SK-N-SH treated with all-trans-retinoic acid at 6 μM for 48 hours (cell line): ENCODE results near the gene OR10C1.

Source experiments
- ATAC-seq: fragments of 200-7000 bp; cut with Tn5 transposase; 3 replicates; pipeline ENCODE4 v1.9.1; 2020; ENCODE audit warnings: mild to moderate bottlenecking, moderate library complexity
- ARNTL ChIP-seq: fragments of 450-650 bp; formaldehyde crosslinking; IDR thresholded peaks from 2 replicates; pipeline ENCODE4 v1.5.0; 2020; ENCODE audit warnings: low read depth, mild to moderate bottlenecking, moderate library complexity, borderline replicate concordance
- BACH2 ChIP-seq: fragments of 250-450 bp; sonication (Bioruptor Pico); IDR thresholded peaks from 2 replicates; pipeline ENCODE4 v1.9.0; 2021; ENCODE audit warnings: mild to moderate bottlenecking, borderline replicate concordance
- CSDC2 ChIP-seq: fragments of 250-450 bp; sonication (Bioruptor Pico); IDR thresholded peaks from 2 replicates; pipeline ENCODE4 v1.5.0; 2020; ENCODE audit warnings: mild to moderate bottlenecking, moderate library complexity
- ESRRG ChIP-seq: fragments of 250-450 bp; sonication (Bioruptor Pico); IDR thresholded peaks from 2 replicates; pipeline ENCODE4 v1.6.1; 2021; ENCODE audit warnings: mild to moderate bottlenecking
- GLIS3 ChIP-seq: fragments of 250-450 bp; sonication (Bioruptor Pico); IDR thresholded peaks from 2 replicates; pipeline ENCODE4 v1.5.0; 2020; ENCODE audit warnings: mild to moderate bottlenecking, moderate library complexity
- ISL1 ChIP-seq: fragments of 250-450 bp; sonication (Bioruptor Pico); IDR thresholded peaks from 2 replicates; pipeline ENCODE4 v2.1.2; 2022; ENCODE audit warnings: mild to moderate bottlenecking, moderate library complexity
- OSR1 ChIP-seq: fragments of 250-450 bp; sonication (Bioruptor Pico); IDR thresholded peaks from 2 replicates; pipeline ENCODE4 v1.8.0; 2022; ENCODE audit warnings: moderate library complexity, mild to moderate bottlenecking, inconsistent platforms
- PPARA ChIP-seq: fragments of 250-450 bp; sonication (Bioruptor Pico); IDR thresholded peaks from 2 replicates; pipeline ENCODE4 v1.5.0; 2020; ENCODE audit warnings: mild to moderate bottlenecking, borderline replicate concordance
- RARB ChIP-seq: fragments of 250-450 bp; sonication (Bioruptor Pico); IDR thresholded peaks from 2 replicates; pipeline ENCODE4 v1.8.0; 2021; ENCODE audit warnings: mild to moderate bottlenecking, moderate library complexity
- SNAI2 ChIP-seq: fragments of 250-450 bp; sonication (Bioruptor Pico); IDR thresholded peaks from 2 replicates; pipeline ENCODE4 v1.5.0; 2020; ENCODE audit warnings: mild to moderate bottlenecking, moderate library complexity
- TCF4 ChIP-seq: fragments of 250-450 bp; sonication (Bioruptor Pico); IDR thresholded peaks from 2 replicates; pipeline ENCODE4 v1.8.0; 2021; ENCODE audit warnings: mild to moderate bottlenecking, moderate library complexity, borderline replicate concordance
- TOX ChIP-seq: fragments of 250-450 bp; sonication (Bioruptor Pico); IDR thresholded peaks from 2 replicates; pipeline ENCODE4 v1.8.0; 2021; ENCODE audit warnings: mild to moderate bottlenecking, moderate library complexity, borderline replicate concordance
- ZC3H10 ChIP-seq: fragments of 250-450 bp; sonication (Bioruptor Pico); IDR thresholded peaks from 2 replicates; pipeline ENCODE4 v1.5.1; 2021; ENCODE audit warnings: mild to moderate bottlenecking, moderate library complexity
- ZFP3 ChIP-seq: fragments of 250-450 bp; sonication (Bioruptor Pico); IDR thresholded peaks from 2 replicates; pipeline ENCODE4 v1.5.0; 2020; ENCODE audit warnings: mild to moderate bottlenecking, moderate library complexity
- ZNF565 ChIP-seq: fragments of 450-650 bp; formaldehyde crosslinking; conservative IDR thresholded peaks from 2 replicates; pipeline ENCODE4 v1.5.0; 2020; ENCODE audit warnings: low read depth, mild to moderate bottlenecking, moderate library complexity
- ZNF70 ChIP-seq: fragments of 450-650 bp; formaldehyde crosslinking; IDR thresholded peaks from 2 replicates; pipeline ENCODE4 v1.5.0; 2020; ENCODE audit warnings: mild to moderate bottlenecking, moderate library complexity
- ZNF8 ChIP-seq: fragments of 450-650 bp; formaldehyde crosslinking; IDR thresholded peaks from 2 replicates; pipeline ENCODE4 v1.5.0; 2020; ENCODE audit warnings: mild to moderate bottlenecking, moderate library complexity
- TF ChIP-seq, protein P1 (sequence below): fragments of 250-450 bp; sonication (Bioruptor Pico); IDR thresholded peaks from 2 replicates; pipeline ENCODE4 v1.5.1; 2021; ENCODE audit warnings: mild to moderate bottlenecking, moderate library complexity
- TF ChIP-seq, protein P2 (sequence below): fragments of 250-450 bp; sonication (Bioruptor Pico); IDR thresholded peaks from 2 replicates; pipeline ENCODE4 v1.8.0; 2021; ENCODE audit warnings: low read depth, mild to moderate bottlenecking, moderate library complexity, borderline replicate concordance
- TF ChIP-seq, protein P3 (sequence below): fragments of 250-450 bp; sonication (Bioruptor Pico); IDR thresholded peaks from 2 replicates; pipeline ENCODE4 v1.8.0; 2020; ENCODE audit warnings: mild to moderate bottlenecking, moderate library complexity, borderline replicate concordance
- TF ChIP-seq, protein P4 (sequence below): fragments of 250-450 bp; sonication (Bioruptor Pico); IDR thresholded peaks from 2 replicates; pipeline ENCODE4 v1.5.1; 2020; ENCODE audit warnings: low read depth, mild to moderate bottlenecking, moderate library complexity
- TF ChIP-seq, protein P5 (sequence below): fragments of 250-450 bp; sonication (Bioruptor Pico); IDR thresholded peaks from 2 replicates; pipeline ENCODE4 v1.5.0; 2020; ENCODE audit warnings: mild to moderate bottlenecking, moderate library complexity

OR10C1 gene

DNA sequence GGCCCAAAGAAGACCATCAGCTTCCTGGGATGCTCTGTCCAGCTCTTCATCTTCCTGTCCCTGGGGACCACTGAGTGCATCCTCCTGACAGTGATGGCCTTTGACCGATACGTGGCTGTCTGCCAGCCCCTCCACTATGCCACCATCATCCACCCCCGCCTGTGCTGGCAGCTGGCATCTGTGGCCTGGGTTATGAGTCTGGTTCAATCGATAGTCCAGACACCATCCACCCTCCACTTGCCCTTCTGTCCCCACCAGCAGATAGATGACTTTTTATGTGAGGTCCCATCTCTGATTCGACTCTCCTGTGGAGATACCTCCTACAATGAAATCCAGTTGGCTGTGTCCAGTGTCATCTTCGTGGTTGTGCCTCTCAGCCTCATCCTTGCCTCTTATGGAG, 22.9 kb downstream of the OR10C1 start:
- no peak for TF ChIP-seq ZNF70
- TF ChIP-seq ISL1 (CRISPR knock-in tag) = no peak
- no peak for TF ChIP-seq PPARA (CRISPR knock-in tag)
- no peak for TF ChIP-seq TOX
- TF ChIP-seq, protein P1, sequence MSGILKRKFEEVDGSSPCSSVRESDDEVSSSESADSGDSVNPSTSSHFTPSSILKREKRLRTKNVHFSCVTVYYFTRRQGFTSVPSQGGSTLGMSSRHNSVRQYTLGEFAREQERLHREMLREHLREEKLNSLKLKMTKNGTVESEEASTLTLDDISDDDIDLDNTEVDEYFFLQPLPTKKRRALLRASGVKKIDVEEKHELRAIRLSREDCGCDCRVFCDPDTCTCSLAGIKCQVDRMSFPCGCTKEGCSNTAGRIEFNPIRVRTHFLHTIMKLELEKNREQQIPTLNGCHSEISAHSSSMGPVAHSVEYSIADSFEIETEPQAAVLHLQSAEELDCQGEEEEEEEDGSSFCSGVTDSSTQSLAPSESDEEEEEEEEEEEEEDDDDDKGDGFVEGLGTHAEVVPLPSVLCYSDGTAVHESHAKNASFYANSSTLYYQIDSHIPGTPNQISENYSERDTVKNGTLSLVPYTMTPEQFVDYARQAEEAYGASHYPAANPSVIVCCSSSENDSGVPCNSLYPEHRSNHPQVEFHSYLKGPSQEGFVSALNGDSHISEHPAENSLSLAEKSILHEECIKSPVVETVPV (CRISPR knock-in tag) = no peak
- no peak for TF ChIP-seq RARB (CRISPR knock-in tag)
- no peak for TF ChIP-seq BACH2 (CRISPR knock-in tag)
- TF ChIP-seq CSDC2 (CRISPR knock-in tag) = no peak
- TF ChIP-seq SNAI2 = no peak
- no peak for TF ChIP-seq ZFP3
- TF ChIP-seq, protein P2, sequence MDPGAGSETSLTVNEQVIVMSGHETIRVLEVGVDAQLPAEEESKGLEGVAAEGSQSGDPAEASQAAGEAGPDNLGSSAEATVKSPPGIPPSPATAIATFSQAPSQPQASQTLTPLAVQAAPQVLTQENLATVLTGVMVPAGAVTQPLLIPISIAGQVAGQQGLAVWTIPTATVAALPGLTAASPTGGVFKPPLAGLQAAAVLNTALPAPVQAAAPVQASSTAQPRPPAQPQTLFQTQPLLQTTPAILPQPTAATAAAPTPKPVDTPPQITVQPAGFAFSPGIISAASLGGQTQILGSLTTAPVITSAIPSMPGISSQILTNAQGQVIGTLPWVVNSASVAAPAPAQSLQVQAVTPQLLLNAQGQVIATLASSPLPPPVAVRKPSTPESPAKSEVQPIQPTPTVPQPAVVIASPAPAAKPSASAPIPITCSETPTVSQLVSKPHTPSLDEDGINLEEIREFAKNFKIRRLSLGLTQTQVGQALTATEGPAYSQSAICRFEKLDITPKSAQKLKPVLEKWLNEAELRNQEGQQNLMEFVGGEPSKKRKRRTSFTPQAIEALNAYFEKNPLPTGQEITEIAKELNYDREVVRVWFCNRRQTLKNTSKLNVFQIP = no peak
- no peak for TF ChIP-seq ESRRG (CRISPR knock-in tag)
- TF ChIP-seq OSR1 (CRISPR knock-in tag) = no peak
- TF ChIP-seq ARNTL (CRISPR knock-in tag) = no peak
- no peak for TF ChIP-seq ZNF8 (CRISPR knock-in tag)
- TF ChIP-seq GLIS3 = no peak
- TF ChIP-seq ZNF565 (CRISPR knock-in tag) = no peak
- no peak for TF ChIP-seq ZC3H10 (CRISPR knock-in tag)
- TF ChIP-seq, protein P3, sequence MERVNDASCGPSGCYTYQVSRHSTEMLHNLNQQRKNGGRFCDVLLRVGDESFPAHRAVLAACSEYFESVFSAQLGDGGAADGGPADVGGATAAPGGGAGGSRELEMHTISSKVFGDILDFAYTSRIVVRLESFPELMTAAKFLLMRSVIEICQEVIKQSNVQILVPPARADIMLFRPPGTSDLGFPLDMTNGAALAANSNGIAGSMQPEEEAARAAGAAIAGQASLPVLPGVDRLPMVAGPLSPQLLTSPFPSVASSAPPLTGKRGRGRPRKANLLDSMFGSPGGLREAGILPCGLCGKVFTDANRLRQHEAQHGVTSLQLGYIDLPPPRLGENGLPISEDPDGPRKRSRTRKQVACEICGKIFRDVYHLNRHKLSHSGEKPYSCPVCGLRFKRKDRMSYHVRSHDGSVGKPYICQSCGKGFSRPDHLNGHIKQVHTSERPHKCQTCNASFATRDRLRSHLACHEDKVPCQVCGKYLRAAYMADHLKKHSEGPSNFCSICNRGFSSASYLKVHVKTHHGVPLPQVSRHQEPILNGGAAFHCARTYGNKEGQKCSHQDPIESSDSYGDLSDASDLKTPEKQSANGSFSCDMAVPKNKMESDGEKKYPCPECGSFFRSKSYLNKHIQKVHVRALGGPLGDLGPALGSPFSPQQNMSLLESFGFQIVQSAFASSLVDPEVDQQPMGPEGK (CRISPR knock-in tag) = no peak
- no peak for TF ChIP-seq TCF4 (CRISPR knock-in tag)
- ATAC-seq = no peak

DNA sequence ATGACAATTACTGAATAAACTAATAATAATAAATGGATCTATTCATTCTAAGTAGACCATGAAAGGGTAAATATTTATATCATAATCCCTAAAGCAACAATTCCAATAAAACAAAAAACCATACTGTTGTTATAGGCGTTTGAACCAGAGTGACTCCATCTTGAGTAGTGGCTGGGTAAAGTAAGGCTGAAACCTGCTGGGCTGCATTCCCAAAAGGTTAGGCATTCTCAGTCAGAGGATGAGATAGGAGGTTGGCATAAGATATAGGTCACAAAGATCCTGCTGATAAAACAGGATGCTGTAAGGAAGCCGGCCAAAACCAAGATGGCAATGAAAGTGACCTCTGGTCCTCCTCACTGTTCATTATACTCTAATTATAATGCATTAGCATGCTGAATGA, 26.2 kb downstream of the OR10C1 start:
- no peak for ATAC-seq
- no peak for TF ChIP-seq ESRRG (CRISPR knock-in tag)
- no peak for TF ChIP-seq OSR1 (CRISPR knock-in tag)
- TF ChIP-seq, protein P3 (CRISPR knock-in tag) = no peak

DNA sequence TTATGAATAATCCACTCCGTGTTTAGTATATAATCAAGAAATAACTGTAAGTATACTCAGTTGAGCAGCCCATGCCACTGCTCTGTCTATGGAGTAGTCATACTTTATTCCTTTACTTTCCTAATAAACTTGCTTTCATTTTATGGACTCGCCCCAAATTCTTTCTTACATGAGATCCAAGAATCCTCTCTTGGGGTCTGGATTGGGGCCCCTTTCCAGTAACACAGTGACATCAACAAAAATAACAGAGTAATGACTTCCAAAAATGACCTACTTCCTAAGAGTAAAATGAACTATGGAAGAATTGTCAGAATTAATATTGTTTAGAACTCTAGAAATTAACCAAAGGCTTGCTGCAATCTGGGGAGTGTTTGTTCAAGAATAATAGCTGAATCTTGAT, 26.7 kb downstream of the OR10C1 start:
- TF ChIP-seq ESRRG (CRISPR knock-in tag) = no peak
- TF ChIP-seq, protein P4, sequence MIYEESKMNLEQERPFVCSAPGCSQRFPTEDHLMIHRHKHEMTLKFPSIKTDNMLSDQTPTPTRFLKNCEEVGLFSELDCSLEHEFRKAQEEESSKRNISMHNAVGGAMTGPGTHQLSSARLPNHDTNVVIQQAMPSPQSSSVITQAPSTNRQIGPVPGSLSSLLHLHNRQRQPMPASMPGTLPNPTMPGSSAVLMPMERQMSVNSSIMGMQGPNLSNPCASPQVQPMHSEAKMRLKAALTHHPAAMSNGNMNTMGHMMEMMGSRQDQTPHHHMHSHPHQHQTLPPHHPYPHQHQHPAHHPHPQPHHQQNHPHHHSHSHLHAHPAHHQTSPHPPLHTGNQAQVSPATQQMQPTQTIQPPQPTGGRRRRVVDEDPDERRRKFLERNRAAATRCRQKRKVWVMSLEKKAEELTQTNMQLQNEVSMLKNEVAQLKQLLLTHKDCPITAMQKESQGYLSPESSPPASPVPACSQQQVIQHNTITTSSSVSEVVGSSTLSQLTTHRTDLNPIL (CRISPR knock-in tag) = no peak
- TF ChIP-seq ZFP3 = no peak
- TF ChIP-seq, protein P5, sequence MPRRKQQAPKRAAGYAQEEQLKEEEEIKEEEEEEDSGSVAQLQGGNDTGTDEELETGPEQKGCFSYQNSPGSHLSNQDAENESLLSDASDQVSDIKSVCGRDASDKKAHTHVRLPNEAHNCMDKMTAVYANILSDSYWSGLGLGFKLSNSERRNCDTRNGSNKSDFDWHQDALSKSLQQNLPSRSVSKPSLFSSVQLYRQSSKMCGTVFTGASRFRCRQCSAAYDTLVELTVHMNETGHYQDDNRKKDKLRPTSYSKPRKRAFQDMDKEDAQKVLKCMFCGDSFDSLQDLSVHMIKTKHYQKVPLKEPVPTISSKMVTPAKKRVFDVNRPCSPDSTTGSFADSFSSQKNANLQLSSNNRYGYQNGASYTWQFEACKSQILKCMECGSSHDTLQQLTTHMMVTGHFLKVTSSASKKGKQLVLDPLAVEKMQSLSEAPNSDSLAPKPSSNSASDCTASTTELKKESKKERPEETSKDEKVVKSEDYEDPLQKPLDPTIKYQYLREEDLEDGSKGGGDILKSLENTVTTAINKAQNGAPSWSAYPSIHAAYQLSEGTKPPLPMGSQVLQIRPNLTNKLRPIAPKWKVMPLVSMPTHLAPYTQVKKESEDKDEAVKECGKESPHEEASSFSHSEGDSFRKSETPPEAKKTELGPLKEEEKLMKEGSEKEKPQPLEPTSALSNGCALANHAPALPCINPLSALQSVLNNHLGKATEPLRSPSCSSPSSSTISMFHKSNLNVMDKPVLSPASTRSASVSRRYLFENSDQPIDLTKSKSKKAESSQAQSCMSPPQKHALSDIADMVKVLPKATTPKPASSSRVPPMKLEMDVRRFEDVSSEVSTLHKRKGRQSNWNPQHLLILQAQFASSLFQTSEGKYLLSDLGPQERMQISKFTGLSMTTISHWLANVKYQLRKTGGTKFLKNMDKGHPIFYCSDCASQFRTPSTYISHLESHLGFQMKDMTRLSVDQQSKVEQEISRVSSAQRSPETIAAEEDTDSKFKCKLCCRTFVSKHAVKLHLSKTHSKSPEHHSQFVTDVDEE = no peak
- no peak for TF ChIP-seq SNAI2
- TF ChIP-seq TCF4 (CRISPR knock-in tag) = no peak
- no peak for TF ChIP-seq ISL1 (CRISPR knock-in tag)
- no peak for TF ChIP-seq PPARA (CRISPR knock-in tag)
- TF ChIP-seq ZNF8 (CRISPR knock-in tag) = no peak
- TF ChIP-seq, protein P2 = no peak
- TF ChIP-seq ZNF565 (CRISPR knock-in tag) = no peak
- no peak for ATAC-seq
